SK-N-SH treated with all-trans-retinoic acid at 6 μM for 48 hours (cell line): Measurements from ENCODE around the gene RAB39A.

Experiments
- ESRRG ChIP-seq: fragments of 250-450 bp; sonication (Bioruptor Pico); IDR thresholded peaks from 2 replicates; pipeline ENCODE4 v1.6.1; 2021; ENCODE audit warnings: mild to moderate bottlenecking
- PATZ1 ChIP-seq: fragments of 250-450 bp; sonication (Bioruptor Pico); IDR thresholded peaks from 2 replicates; pipeline ENCODE4 v1.8.0; 2020; ENCODE audit warnings: mild to moderate bottlenecking, moderate library complexity, borderline replicate concordance
- ZFP3 ChIP-seq: fragments of 250-450 bp; sonication (Bioruptor Pico); IDR thresholded peaks from 2 replicates; pipeline ENCODE4 v1.5.0; 2020; ENCODE audit warnings: mild to moderate bottlenecking, moderate library complexity
- ZFP30 ChIP-seq: fragments of 450-650 bp; formaldehyde crosslinking; IDR thresholded peaks from 2 replicates; pipeline ENCODE4 v1.5.0; 2022; ENCODE audit warnings: mild to moderate bottlenecking, moderate library complexity
- TF ChIP-seq, protein P1 (sequence below): fragments of 250-450 bp; sonication (Bioruptor Pico); IDR thresholded peaks from 2 replicates; pipeline ENCODE4 v1.5.1; 2020; ENCODE audit warnings: low read depth, mild to moderate bottlenecking, moderate library complexity

DNA sequence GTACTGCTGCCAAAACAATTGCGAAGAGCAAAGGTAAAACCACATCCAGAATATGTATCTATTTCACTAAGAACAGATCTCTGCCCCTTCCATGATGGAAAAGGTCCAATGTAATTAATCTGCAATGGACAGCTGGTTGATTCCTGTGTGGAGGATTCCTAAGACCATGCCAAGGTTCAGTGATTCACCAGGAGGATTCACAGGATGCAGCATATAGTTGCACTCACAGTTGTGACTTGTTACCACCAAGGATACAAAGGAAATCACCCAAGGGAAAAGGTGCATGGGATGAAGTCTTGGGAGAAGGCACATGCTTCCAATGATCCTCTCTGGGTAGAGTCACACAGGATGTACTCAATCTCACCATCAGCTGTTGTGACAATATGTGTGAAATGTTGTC is 45.4 kb downstream of the RAB39A start:
- TF ChIP-seq ESRRG (CRISPR knock-in tag) (no peak), PATZ1 (CRISPR knock-in tag) (no peak), ZFP30 (CRISPR knock-in tag) (no peak), ZFP3 (CRISPR knock-in tag) (no peak)
- TF ChIP-seq, protein P1, sequence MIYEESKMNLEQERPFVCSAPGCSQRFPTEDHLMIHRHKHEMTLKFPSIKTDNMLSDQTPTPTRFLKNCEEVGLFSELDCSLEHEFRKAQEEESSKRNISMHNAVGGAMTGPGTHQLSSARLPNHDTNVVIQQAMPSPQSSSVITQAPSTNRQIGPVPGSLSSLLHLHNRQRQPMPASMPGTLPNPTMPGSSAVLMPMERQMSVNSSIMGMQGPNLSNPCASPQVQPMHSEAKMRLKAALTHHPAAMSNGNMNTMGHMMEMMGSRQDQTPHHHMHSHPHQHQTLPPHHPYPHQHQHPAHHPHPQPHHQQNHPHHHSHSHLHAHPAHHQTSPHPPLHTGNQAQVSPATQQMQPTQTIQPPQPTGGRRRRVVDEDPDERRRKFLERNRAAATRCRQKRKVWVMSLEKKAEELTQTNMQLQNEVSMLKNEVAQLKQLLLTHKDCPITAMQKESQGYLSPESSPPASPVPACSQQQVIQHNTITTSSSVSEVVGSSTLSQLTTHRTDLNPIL (CRISPR knock-in tag): no peak
